Stomach (tissue), 4 donors: ENCODE data around the gene PRICKLE2.

ENCODE experiments used
- POLR2A ChIP-seq, 4 donors: fragments of 450-650 bp; IDR thresholded peaks; one replicate each; pipeline ENCODE4 v1.6.1; 2016; ENCODE audit warnings: antibody characterized with exemption in 4 of 4, control low read depth in 2 of 4, mild to moderate bottlenecking in 1 of 4, moderate library complexity in 1 of 4
- TF ChIP-seq, protein P1 (sequence below), 7 experiments: fragments of 450-650 bp in 4 of 7; fragments of 200-600 bp in 3 of 7; sonication (generic) in 3 of 7; IDR thresholded peaks; one replicate each; pipeline ENCODE4 v1.5.1; 2016 to 2019; ENCODE audit warnings: antibody characterized with exemption in 7 of 7, control low read depth in 2 of 7, mild to moderate bottlenecking in 1 of 7

DNA sequence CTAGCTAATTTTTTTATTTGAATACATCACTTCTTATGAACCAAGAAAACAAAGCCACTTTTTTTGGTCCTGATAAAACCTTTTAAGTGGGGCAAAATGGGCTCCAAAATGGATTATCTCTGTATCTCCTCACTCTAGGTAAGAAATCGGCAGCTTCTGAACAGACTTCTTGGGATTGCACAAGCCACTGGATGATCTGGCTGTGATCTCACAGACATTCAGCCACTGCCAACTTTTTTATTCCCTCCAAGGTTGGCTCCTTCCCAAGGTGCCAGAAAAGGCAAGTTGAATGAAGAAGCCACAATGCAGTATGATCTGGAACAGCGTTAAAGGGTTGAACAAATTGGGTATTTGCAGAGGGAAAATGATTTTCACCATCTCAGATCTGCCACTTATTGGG lies 73.2 kb downstream of the PRICKLE2 start:
- TF ChIP-seq, protein P1, sequence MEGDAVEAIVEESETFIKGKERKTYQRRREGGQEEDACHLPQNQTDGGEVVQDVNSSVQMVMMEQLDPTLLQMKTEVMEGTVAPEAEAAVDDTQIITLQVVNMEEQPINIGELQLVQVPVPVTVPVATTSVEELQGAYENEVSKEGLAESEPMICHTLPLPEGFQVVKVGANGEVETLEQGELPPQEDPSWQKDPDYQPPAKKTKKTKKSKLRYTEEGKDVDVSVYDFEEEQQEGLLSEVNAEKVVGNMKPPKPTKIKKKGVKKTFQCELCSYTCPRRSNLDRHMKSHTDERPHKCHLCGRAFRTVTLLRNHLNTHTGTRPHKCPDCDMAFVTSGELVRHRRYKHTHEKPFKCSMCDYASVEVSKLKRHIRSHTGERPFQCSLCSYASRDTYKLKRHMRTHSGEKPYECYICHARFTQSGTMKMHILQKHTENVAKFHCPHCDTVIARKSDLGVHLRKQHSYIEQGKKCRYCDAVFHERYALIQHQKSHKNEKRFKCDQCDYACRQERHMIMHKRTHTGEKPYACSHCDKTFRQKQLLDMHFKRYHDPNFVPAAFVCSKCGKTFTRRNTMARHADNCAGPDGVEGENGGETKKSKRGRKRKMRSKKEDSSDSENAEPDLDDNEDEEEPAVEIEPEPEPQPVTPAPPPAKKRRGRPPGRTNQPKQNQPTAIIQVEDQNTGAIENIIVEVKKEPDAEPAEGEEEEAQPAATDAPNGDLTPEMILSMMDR (IDR thresholded peaks at IDR 0.05), result no peak
- no peak for TF ChIP-seq POLR2A (IDR thresholded peaks at IDR 0.05)
